ENCODE results near the gene KMT5C. TPM values are rescaled to one million over a fixed set of nuclear protein-coding genes. Genes with fewer than 3 reads are reported as not detected.

Gene KMT5C
- total RNA-seq, 2 experiments from 2014 or later = 21.9 to 26.7 TPM

DNA sequence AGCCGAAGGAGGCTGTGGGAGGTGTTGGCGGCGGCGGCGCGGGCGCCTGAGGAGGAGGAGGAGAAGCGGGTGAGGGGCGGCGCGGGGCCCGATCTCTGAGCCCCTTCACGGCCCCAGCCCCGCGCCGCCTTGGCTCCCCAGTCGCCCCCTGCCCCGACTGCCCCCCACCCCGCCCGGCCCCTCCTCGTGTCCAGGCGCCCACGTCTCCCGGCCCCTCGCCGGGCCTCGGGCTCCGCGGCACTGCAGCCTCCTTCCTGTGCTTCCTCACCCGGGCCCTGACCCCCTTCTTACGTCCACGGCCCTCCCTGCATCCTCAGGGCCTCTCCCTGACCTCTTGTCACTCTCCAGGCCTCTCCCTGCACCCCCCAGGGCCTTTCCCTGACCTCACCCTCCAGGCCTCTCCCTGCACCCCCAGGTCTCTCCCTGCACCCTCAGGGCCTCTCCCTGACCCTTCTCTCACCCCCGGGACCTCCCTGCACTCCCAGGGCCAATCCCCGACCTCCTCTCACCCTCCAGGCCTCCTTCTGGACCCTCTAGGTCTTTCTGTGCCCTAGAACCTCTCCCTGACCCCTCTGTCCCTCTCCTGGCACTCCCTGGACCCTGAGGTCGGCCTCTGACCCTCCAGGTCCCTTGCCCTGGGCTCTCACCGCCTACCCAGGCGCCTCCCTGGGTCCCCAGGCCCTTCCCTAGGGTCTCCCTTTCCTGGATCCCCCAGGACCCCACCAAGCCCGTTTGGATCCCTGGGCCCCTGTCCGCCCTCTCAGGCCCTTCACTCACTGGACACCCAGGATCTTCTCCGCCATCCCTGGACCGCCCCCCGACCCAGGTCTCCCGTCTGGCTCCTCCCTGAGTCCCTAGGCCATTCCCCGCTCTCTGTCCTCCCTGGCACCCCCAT lies 460 bp downstream of the KMT5C start:
- H3K4me1 Mint-ChIP-seq (ENCODE audit: low read depth) = peaks cover 20% of the 10 kb centered on the region
- ChIA-PET POLR2A (interaction anchor here (0.5 to 2.1 kb wide), 21 partner anchors 9 to 137 kb away, joined by 3 to 16 read pairs (median 4); partner anchors contain the start of genes HSPBP1, PPP6R1, TMEM238 and UBE2S), CTCF (interaction anchor here (0.7 to 2.9 kb wide), 21 partner anchors 10 to 259 kb away, joined by 3 to 46 read pairs (median 5); partner anchors contain the start of genes FIZ1, HSPBP1, PPP6R1 and TMEM238)
- DNase-seq (peak; percentile 45), ATAC-seq (no peak)
- H3K36me3 Mint-ChIP-seq (ENCODE audit: low read depth) = peaks cover 10% of the 10 kb centered on the region
- peaks cover 9% of the 10 kb centered on the region for H3K27me3 Mint-ChIP-seq (ENCODE audit: low read depth)
- no peaks in the 10 kb centered on the region for H3K9me3 Mint-ChIP-seq (ENCODE audit: insufficient read depth)
- H3K27ac Mint-ChIP-seq = peak overlapping the region; percentile 95
- H3K4me3 Mint-ChIP-seq = peak overlapping the region; percentile 89

DNA sequence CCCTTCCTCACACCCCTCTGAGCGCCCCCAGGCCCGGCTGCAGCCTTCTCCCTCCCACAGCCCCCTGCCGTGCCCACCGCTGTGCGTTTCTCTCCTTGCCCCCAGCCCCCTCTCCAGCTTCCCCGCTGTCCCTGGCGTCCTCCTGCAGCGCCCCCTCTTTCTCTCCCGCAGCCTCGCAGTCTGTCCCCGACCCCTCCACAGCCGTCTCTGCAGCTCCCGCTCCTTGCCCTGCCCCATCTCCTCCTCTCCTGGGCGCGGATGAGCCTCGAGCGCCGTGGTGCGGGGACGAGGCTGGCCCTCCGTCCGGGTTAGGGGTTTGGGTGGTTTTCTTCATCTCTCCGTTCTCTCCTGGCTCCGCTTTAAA lies 1.1 kb downstream of the KMT5C start:
- peaks cover 20% of the 10 kb centered on the region for H3K4me1 Mint-ChIP-seq (ENCODE audit: low read depth)
- DNase-seq (peak; percentile 43), ATAC-seq (no peak)
- H3K27me3 Mint-ChIP-seq (ENCODE audit: low read depth) = peaks cover 9% of the 10 kb centered on the region
- no peaks in the 10 kb centered on the region for H3K9me3 Mint-ChIP-seq (ENCODE audit: insufficient read depth)
- CTCF ChIA-PET = interaction anchor here (1.0 to 1.1 kb wide), 2 partner anchors 48 to 259 kb away, joined by 3 read pairs; partner anchors contain the start of gene FIZ1
- peaks cover 10% of the 10 kb centered on the region for H3K36me3 Mint-ChIP-seq (ENCODE audit: low read depth)
- H3K27ac Mint-ChIP-seq = peak overlapping the region; percentile 91
- POLR2A ChIA-PET = interaction anchor here (1.2 to 1.7 kb wide), 2 partner anchors 43 to 66 kb away, joined by 3 to 6 read pairs; partner anchors contain the start of gene TMEM238
- peak overlapping the region; percentile 87 for H3K4me3 Mint-ChIP-seq

DNA sequence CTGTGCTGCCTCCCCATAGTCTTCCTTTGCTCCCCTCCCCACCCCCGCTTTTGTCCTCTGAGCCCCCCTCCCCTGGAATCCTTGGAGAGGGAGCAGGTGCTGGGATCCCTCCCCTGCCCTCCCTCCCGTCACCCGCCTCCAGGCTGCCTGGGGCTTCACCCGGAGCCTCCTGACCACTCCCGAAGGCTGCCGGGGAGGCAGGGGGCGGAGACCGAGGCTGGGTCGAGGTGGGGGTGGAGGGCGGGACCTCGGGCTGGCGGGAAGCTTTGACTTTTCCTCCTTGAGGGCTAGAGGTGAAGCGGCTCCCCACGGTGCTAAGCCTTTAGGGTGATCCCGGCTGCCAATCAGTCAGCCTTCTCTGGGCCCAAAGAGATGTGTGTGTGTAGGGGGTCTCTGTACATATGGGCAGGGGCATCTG lies 1.5 kb downstream of the KMT5C start:
- POLR2A ChIA-PET = interaction anchor here (1.2 to 1.7 kb wide), 2 partner anchors 42 to 66 kb away, joined by 3 to 6 read pairs; partner anchors contain the start of gene TMEM238
- no peak for ATAC-seq
- peak; percentile 74 for DNase-seq
- Mint-ChIP-seq H3K27me3 (ENCODE audit: low read depth) (peaks cover 7% of the 10 kb centered on the region), H3K36me3 (ENCODE audit: low read depth) (peaks cover 10% of the 10 kb centered on the region), H3K4me3 (peak overlapping the region; percentile 87), H3K27ac (peak overlapping the region; percentile 91), H3K9me3 (ENCODE audit: insufficient read depth) (no peaks in the 10 kb centered on the region), H3K4me1 (ENCODE audit: low read depth) (peaks cover 20% of the 10 kb centered on the region)
- CTCF ChIA-PET = interaction anchor here (1.0 to 1.1 kb wide), 2 partner anchors 49 to 258 kb away, joined by 3 read pairs; partner anchors contain the start of gene FIZ1

DNA sequence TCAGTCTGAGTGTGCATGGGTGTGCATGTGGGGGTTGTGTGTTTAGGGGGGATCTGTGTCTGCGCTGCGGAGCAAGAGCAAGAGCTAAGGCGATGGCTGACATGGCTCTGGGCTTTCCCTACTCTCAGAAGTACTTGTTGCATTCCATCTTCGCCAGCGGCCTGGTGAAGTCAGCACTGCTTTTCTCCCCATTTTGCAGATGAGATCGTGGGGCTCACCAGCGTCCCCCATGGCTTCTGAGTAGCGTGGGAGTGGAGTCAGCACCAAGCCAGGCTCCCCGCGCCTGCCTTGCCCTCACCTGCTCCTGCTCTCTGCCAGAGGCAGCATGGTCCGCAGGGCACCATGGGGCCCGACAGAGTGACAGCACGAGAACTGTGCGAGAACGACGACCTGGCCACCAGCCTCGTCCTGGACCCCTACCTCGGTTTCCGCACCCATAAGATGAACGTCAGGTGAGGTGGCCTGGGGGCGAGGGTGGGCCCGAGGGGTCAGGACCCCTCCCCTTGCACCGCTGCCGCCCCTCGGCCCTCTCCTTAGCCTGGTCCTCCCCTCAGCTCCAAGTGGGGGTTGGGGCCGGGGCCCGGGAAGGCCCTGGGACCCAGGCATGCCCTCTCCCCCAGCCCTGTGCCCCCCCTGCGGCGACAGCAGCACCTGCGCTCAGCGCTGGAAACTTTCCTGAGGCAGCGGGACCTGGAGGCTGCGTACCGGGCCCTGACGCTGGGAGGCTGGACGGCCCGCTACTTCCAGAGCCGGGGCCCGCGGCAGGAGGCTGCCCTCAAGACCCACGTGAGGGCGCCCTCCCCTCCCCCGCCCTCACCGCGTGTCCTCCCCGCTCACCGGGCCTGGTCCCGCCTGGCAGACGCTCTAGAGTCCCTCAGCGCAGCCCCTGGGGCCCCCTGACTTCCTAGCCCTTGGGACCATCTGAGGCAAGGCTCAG lies 2.2 kb downstream of the KMT5C start:
- H3K27me3 Mint-ChIP-seq (ENCODE audit: low read depth) = peaks cover 3% of the 10 kb centered on the region
- ChIA-PET POLR2A (interaction anchor here (1.2 to 1.7 kb wide), 2 partner anchors 42 to 65 kb away, joined by 3 to 6 read pairs; partner anchors contain the start of gene TMEM238), CTCF (no interaction called here)
- H3K4me3 Mint-ChIP-seq = peak overlapping the region; percentile 40
- peaks cover 10% of the 10 kb centered on the region for H3K36me3 Mint-ChIP-seq (ENCODE audit: low read depth)
- DNase-seq (no peak), ATAC-seq (no peak)
- no peaks in the 10 kb centered on the region for H3K9me3 Mint-ChIP-seq (ENCODE audit: insufficient read depth)
- peaks cover 20% of the 10 kb centered on the region for H3K4me1 Mint-ChIP-seq (ENCODE audit: low read depth)
- H3K27ac Mint-ChIP-seq = peak overlapping the region; percentile 77

DNA sequence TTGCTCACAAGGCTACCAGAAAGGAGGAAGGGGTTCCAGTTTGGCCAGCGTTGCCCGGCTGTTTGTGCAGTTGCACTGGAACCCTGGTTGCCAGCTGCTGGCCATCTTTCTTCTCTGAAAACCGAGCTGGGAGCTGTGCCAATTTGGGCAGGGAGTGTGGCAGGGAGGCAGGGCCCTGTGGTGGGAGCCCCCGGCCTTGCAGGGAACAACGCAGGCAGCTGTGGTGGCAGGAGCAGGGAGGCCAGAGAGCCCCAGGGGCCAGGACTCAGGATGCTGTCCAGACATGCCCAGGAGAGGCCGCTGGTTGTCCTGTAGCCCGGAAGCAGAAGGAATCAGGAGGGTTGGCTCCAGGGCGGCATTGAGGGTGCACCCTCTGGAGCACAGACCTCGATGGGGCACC lies 4.8 kb downstream of the KMT5C start:
- no peaks in the 10 kb centered on the region for H3K9me3 Mint-ChIP-seq (ENCODE audit: insufficient read depth)

DNA sequence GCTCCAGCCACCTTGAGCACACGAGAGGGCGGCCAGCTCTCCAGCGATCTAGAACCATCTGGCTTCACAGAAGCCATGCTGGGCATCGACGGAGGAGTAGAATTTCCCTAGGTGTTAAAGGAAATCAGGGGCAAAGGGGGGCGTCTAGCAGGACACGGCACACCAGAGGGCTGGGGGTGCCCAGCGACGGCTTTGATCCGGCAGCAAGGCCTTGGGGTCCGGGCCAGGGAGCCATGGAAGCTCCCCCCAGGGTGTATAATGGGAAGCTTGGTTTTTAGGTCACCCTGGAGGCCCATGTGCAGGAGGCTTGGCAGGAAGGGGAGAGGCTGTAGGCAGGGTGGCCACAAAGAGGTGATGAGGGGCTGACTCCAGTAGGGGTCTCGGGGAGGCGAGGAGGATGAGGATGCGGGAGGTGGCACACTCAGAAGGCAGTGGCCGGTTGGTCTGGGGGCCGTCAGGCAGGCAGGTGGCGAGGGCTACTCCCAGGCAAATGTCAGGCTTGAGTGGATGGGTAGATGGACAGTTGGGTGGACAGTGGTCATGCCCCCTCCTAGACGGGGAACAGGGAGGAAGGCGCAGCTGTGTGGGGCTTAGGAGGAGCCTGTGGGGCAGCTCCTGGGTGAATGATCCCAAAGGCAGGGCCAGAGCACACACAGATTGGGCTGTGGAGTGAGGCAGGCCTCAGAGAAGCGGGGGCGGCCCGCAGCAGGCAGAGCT lies 5.6 kb downstream of the KMT5C start:
- ChIA-PET CTCF (interaction anchor here (1.5 kb wide), 1 partner anchor 44 kb away, joined by 3 read pairs; no protein-coding TSS in a partner anchor), POLR2A (no interaction called here)
- peaks cover 8% of the 10 kb centered on the region for H3K36me3 Mint-ChIP-seq (ENCODE audit: low read depth)
- DNase-seq (no peak), ATAC-seq (no peak)
- no peaks in the 10 kb centered on the region for H3K27me3 Mint-ChIP-seq (ENCODE audit: low read depth)
- H3K4me3 Mint-ChIP-seq = no peak overlapping the region
- H3K9me3 Mint-ChIP-seq (ENCODE audit: insufficient read depth) = no peaks in the 10 kb centered on the region
- no peak overlapping the region for H3K27ac Mint-ChIP-seq
- peaks cover 8% of the 10 kb centered on the region for H3K4me1 Mint-ChIP-seq (ENCODE audit: low read depth)

More for the DNA sequence above, 4.8 kb downstream of the KMT5C start:
- Mint-ChIP-seq H3K27me3 (ENCODE audit: low read depth) (no peaks in the 10 kb centered on the region), H3K27ac (no peak overlapping the region), H3K36me3 (ENCODE audit: low read depth) (peaks cover 10% of the 10 kb centered on the region), H3K4me3 (no peak overlapping the region), H3K4me1 (ENCODE audit: low read depth) (peaks cover 8% of the 10 kb centered on the region)
- DNase-seq (no peak), ATAC-seq (no peak)
- POLR2A ChIA-PET = no interaction called here
- CTCF ChIA-PET = no interaction called here

DNA sequence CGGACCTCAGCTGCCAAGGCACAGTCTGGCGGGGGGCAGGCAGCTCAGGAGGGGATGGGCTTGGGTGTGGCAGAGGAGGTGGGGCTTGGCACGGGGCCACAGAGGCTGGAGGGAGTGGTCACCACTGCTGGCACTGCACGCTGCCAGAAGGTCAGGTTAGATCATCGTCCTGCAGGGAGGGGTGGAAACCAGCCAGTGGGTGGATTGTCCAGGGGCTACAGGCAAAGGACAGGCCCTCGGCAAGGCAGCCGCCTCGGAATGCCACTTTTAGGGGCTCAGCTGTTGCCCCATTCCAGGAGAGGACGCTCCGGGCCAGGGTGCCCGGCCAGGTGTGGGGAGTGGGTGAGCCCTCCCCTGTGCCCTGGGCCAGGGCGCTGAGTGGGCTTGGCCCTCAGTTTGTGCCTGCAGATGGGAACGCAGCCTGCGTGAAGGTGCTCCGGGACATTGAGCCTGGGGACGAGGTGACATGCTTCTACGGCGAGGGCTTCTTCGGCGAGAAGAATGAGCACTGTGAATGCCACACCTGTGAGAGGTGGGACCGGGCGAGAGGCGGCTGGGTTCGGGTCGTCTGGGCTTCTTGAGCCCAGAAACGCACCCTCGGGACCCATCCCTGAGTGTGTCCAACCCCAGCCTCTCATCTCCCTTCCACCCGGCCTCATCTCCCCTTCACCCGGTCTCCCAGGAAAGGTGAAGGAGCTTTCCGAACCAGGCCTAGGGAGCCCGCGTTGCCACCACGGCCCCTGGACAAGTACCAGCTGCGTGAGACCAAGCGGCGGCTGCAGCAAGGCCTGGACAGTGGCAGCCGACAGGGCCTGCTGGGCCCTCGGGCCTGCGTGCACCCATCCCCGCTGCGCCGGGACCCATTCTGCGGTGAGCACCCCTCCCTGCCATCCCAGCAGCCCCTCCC lies 6.4 kb downstream of the KMT5C start:
- ATAC-seq (no peak), DNase-seq (no peak)
- Mint-ChIP-seq H3K27ac (no peak overlapping the region), H3K4me1 (ENCODE audit: low read depth) (peaks cover 13% of the 10 kb centered on the region), H3K9me3 (ENCODE audit: insufficient read depth) (no peaks in the 10 kb centered on the region), H3K36me3 (ENCODE audit: low read depth) (peaks cover 8% of the 10 kb centered on the region), H3K4me3 (no peak overlapping the region), H3K27me3 (ENCODE audit: low read depth) (peaks cover 2% of the 10 kb centered on the region)
- ChIA-PET CTCF (interaction anchor here (1.5 kb wide), 1 partner anchor 45 kb away, joined by 3 read pairs; no protein-coding TSS in a partner anchor), POLR2A (interaction anchor here (1.3 to 1.4 kb wide), 2 partner anchors 37 to 44 kb away, joined by 4 to 5 read pairs; no protein-coding TSS in a partner anchor)

DNA sequence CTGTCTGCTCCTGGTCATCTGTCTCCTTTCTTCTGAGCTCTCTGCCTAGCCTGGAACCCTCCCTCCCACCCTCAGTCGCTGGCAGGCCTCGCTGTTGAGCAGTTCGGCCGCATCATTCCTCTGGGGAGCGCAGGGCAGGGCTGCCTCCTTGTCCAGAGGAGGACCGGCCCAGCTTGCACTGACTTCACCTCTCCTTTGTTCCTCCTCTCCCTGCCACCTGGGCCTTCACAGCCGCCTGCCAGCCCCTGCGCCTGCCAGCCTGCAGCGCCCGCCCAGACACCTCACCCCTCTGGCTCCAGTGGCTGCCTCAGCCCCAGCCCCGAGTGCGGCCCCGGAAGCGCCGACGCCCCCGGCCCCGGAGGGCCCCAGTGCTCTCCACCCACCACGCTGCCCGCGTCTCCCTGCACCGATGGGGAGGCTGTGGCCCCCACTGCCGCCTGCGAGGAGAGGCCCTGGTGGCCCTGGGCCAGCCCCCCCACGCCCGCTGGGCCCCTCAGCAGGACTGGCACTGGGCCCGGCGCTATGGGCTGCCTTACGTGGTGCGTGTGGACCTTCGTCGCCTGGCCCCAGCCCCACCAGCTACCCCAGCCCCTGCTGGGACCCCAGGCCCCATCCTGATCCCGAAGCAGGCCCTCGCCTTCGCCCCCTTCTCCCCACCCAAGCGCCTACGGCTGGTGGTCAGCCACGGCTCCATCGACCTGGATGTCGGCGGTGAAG lies 7.2 kb downstream of the KMT5C start:
- Mint-ChIP-seq H3K4me3 (no peak overlapping the region), H3K36me3 (ENCODE audit: low read depth) (peaks cover 7% of the 10 kb centered on the region), H3K9me3 (ENCODE audit: insufficient read depth) (no peaks in the 10 kb centered on the region), H3K4me1 (ENCODE audit: low read depth) (peaks cover 16% of the 10 kb centered on the region), H3K27me3 (ENCODE audit: low read depth) (peaks cover 10% of the 10 kb centered on the region), H3K27ac (no peak overlapping the region)
- POLR2A ChIA-PET = interaction anchor here (0.8 to 1.6 kb wide), 4 partner anchors 8 to 87 kb away, joined by 4 to 6 read pairs (median 4); no protein-coding TSS in a partner anchor
- no peak for ATAC-seq
- no peak for DNase-seq
- CTCF ChIA-PET = interaction anchor here (1.5 kb wide), 1 partner anchor 45 kb away, joined by 3 read pairs; no protein-coding TSS in a partner anchor

DNA sequence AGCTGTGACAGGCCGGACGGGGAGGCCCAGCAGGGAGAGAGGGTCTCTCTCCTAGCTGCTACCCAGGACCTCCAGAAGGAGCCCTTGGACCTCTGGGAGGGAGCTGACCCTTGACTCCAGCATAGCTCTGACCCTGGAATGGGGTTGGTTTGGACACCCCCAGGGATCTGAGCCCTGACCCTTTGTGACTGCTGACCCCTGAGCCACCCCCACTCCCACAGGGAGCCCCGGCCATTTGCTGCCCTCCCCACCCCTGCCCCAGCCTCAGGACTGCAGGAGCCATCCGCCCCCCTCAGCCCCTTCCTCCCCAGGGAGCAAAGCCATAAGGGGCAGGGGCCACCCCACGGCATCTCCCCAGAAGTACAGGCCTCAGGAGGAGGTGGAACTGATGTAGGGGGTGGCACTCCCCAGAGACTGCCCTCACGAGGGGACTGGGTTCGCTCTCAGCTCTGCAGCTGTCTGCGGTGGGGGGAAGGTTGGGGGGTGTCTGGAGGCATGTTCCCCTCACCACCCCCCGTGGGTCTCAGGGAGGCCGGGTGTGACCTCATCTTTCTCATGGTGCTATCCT lies 7.8 kb downstream of the KMT5C start:
- Mint-ChIP-seq H3K4me3 (no peak overlapping the region), H3K27ac (no peak overlapping the region), H3K4me1 (ENCODE audit: low read depth) (peaks cover 22% of the 10 kb centered on the region), H3K36me3 (ENCODE audit: low read depth) (peaks cover 7% of the 10 kb centered on the region), H3K9me3 (ENCODE audit: insufficient read depth) (no peaks in the 10 kb centered on the region), H3K27me3 (ENCODE audit: low read depth) (peaks cover 15% of the 10 kb centered on the region)
- DNase-seq (no peak), ATAC-seq (no peak)
- ChIA-PET POLR2A (interaction anchor here (0.8 to 1.6 kb wide), 3 partner anchors 8 to 88 kb away, joined by 4 to 6 read pairs (median 4); no protein-coding TSS in a partner anchor), CTCF (no interaction called here)
